CD4-positive, alpha-beta T cell treated with Interleukin-15 for 4 hours (primary cell): ENCODE data around the gene GASK1A.
"Not testable (repeated sequence)": the region's sequence is repeated elsewhere in the genome, so short reads cannot be mapped to it uniquely, and the experiment has no call there.

Experiments
- DNase-seq: peaks from one replicate; pipeline ENCODE4 v3.0.0-alpha.2; 2020; ENCODE audit warnings: low spot score

Gene GASK1A

GRCh38 chr3:42979044-42979972 lies at the start of gene GASK1A:
Gene GASK1A, plus strand, starts transcription at chr3:42979311. Its CDS starts 332 bp downstream, at chr3:42979643.
- no peak for DNase-seq

DNA sequence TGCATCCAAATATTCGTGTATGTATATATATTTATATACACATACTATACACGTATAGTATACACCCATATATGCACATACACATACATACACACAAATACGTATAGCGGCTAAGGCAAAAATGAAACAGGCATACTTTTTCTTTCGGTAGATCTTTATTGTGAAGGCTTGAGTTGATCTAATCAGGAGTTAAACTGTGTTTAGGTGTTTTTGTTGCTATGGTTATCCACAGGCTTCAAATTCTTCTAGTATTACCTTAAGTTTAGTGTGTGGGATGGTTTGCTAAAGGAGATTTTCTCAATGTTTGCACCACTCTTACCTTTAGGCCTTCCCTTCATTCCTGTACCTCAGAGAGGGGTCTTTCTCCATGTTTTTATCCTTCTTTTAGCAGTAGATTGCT lies 45.0 kb upstream of the GASK1A start:
- DNase-seq = no peak

GRCh38 chr3:42934910-42935309 lies 44.2 kb upstream of the GASK1A start:
- no peak for DNase-seq

- DNase-seq = peak; percentile 3
Observed at GRCh38 chr3:42935472-42935871, 43.6 kb upstream of the GASK1A start.

GRCh38 chr3:42936157-42936981 lies 42.7 kb upstream of the GASK1A start:
- DNase-seq = no peak

GRCh38 chr3:42937334-42937733 lies 41.8 kb upstream of the GASK1A start:
- no peak for DNase-seq

- DNase-seq = no peak
Observed at GRCh38 chr3:42942693-42943092, 36.4 kb upstream of the GASK1A start.

- no peak for DNase-seq
Observed at GRCh38 chr3:42946050-42946449, 33.1 kb upstream of the GASK1A start.

GRCh38 chr3:42957573-42957972 lies 21.5 kb upstream of the GASK1A start:
- DNase-seq = no peak

DNA sequence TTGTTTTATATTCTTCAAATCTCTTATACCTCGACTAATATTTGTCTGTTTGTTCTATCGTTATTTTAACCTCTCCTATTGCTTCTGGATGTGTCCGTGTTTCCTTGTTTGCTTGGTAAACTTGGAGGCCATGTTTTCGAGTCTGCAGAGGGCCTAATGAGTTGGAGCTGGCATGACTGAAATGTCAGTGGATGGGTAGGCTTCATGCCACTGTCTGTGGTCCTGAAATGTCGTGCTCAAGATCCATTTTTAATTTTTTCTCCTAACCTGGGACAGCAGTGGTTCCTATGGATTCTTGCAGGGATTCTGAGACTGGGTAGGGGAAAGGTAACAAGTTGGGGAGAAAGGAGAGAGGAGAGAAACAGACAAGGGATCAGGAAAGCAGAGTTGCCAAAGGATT lies 18.8 kb upstream of the GASK1A start:
- DNase-seq = no peak

DNA sequence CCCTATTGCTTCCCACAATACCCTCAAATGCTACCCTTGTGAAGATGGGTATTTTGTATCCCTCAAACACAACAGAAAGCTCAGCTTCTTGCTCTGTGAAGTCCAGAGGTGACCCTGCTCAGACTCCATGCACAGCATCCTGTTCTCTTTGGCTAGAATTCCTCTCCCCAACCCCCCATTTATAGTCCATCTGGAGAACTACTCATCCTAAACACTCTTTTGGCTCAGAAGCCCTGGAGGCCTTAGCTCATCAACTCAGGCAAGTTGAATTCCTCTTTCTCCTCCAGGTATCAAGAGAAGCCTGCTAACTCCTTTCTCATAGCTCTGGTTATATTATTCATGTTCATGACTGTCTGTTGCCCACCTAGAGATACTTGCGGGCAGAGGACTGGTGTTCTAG lies 18.3 kb upstream of the GASK1A start:
- DNase-seq = no peak

DNA sequence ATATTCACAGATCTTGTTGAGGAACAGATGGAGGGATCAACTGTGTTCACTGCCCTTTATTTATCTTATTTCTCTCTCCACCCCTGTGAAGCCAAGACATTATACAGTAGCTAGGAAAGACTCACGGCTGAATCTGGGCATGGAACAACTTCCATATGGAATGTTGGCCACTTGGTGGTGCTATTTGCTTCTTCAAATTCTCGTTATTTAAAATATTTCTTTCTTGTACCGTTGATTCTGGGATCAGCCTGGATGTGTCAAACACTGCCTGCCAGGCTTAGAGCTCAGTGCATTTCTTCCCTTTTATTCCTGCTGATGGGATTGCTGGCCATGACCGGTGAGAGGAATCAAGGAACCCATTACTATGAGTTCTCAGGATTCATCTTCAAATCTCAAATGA lies 17.5 kb upstream of the GASK1A start:
- peak; percentile 32 for DNase-seq

DNA sequence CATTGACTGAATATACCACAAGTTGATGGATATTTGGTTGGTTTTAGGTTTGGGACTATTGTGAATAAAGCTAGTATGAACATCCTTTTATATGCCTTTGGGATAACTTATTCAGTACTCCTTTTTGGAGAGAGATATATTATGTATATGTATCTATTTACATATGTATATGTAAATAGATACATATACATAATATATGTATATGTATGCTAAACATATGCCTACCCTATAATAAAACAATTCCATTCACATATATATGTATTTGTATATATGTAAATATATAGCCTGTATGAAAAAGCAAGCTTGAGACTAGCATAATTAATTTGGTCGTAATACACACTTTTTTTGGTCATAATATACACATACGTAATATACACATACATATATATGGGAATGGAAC lies 15.8 kb upstream of the GASK1A start:
- DNase-seq = no peak

- DNase-seq = no peak
Observed at GRCh38 chr3:42964266-42964665, 14.8 kb upstream of the GASK1A start.

GRCh38 chr3:42970557-42970956 lies 8.6 kb upstream of the GASK1A start:
- no peak for DNase-seq

- no peak for DNase-seq
Observed at GRCh38 chr3:42970976-42971772, 7.9 kb upstream of the GASK1A start.

DNA sequence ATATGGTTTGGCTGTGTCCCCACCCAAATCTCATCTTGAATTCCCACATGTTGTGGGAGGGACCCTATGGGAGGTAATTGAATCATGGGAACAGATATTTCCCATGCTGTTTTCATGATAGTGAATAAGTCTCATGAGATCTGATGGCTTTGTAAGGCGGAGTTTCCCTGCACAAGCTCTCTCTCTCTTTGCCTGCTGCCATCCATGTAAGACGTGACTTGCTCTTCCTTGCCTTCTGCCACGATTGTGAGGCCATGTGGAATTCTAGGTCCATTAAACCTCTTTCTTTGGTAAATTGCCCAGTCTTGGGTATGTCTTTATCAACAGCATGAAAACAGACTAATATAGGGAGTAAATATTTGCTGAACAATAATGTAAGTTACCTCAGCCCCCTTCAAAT lies 4.2 kb upstream of the GASK1A start:
- not testable (repeated sequence) for DNase-seq

GRCh38 chr3:42975456-42975855 lies 3.7 kb upstream of the GASK1A start:
- DNase-seq = no peak

DNA sequence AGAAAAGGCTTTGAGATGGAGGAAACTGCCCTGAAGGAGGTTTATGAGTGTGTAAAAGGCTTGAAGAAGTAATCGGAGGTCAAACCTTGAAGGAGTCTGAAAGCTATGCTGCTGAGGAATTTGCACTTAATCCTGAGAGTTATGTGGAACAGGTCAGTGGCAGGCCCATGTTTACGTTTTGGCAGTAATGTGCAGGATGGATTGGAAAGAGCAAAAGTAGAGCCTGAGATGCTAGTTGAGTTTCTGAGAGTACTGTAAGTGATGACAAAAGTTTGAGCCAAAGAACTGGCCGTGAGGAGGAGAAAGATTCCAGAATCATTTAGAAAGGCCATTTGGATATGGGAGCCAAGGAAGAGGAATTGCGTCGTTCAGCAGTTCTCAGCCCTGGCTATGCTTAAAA lies 3.2 kb upstream of the GASK1A start:
- DNase-seq = no peak

DNA sequence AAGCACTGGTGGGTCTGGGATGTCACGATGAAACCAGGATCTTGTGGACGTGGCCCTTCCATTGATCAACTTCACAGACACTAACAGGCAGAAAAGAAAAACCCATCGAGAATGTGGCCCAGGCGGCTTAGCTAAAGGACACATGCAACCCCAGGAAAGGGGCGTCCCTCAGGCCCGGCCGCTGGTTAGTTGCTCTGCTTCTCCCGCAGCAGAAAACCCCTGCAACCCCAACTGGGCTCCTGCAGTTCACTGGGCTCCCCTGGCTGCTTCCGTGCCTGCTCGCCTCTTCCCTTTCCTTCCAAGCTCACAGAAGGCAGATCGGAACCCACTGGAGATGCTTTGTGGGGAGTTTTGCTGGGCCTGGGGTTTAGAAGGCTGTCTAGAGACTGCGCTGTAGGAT lies 1.1 kb downstream of the GASK1A start:
- no peak for DNase-seq

DNA sequence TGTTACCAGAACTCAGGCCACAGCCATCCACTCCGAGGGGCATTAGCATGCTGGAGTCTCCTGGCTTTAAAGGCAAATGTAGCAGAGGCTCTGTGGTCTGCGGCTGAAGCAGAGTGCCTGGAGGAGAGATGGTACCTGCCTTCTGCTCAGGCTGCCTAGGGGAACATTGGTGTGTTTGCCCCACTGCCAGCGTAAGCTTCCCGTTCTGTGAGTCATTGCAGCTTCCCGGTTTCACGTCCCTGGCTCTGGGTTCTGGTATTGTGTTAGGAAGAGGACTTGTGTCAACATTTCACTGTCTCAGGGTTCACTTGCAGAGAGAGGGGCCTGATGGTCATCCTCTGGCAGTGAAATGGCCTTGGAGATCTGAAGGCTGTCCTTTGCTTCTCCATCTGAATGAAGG lies 1.8 kb downstream of the GASK1A start:
- DNase-seq = no peak
